Body of pancreas (tissue), 4 donors: Measurements from ENCODE around the gene KIRREL2. TPM values are rescaled to one million over a fixed set of nuclear protein-coding genes. Genes with fewer than 3 reads are reported as not detected.
A peak's percentile ranks its signal among the peaks of the same experiment; 100 is the strongest.

Source experiments
- ATAC-seq: fragments of 150-250 bp; one replicate; pipeline ENCODE4 v1.9.1; 2016
- DNase-seq, 4 donors: peaks; one replicate each; pipeline ENCODE4 v3.0.0-alpha.2; 2019
- H3K27ac ChIP-seq, 4 donors: fragments of 200-600 bp; sonication (generic); 1 replicate in 3 of 4; 2 replicates in 1 of 4; pipeline versions ENCODE4 v1.5.1 to v1.6.1; 2016 to 2019; ENCODE audit warnings: mild to moderate bottlenecking in 1 of 4, mixed read lengths in 1 of 4, moderate library complexity in 1 of 4
- H3K27me3 ChIP-seq, 2 donors: fragments of 200-600 bp; sonication (generic); one replicate each; pipeline ENCODE4 v1.6.0; 2016; ENCODE audit warnings: mild to moderate bottlenecking in 1 of 2
- H3K36me3 ChIP-seq, 2 donors: fragments of 200-600 bp; sonication (generic); replicated peaks in 1 of 2; 2 replicates each; pipeline ENCODE4 v1.5.1; 2016; ENCODE audit warnings: low read depth in 2 of 2; ENCODE audit not compliant: insufficient read depth in 1 of 2
- H3K4me1 ChIP-seq: fragments of 200-600 bp; sonication (generic); one replicate; pipeline ENCODE4 v1.6.0; 2016
- H3K4me3 ChIP-seq, 2 donors: fragments of 200-600 bp; sonication (generic); 1 replicate in 1 of 2; 2 replicates in 1 of 2; pipeline ENCODE4 v1.5.1; 2016 to 2019
- H3K9me3 ChIP-seq, 3 donors: fragments of 200-600 bp; sonication (generic); 1 replicate in 2 of 3; 2 replicates in 1 of 3; pipeline ENCODE4 v1.5.1; 2016
- CTCF ChIP-seq, 7 experiments: fragments of 450-650 bp in 4 of 7; fragments of 200-600 bp in 3 of 7; sonication (generic) in 3 of 7; IDR thresholded peaks; one replicate each; pipeline ENCODE4 v1.5.1; 2016 to 2019; ENCODE audit warnings: antibody characterized with exemption in 7 of 7
- POLR2A ChIP-seq, 3 donors: fragments of 450-650 bp; IDR thresholded peaks; one replicate each; pipeline ENCODE4 v1.6.1; 2016; ENCODE audit warnings: antibody characterized with exemption in 3 of 3, mild to moderate bottlenecking in 2 of 3
- WGBS, 2 donors: methylation state at CpG; one replicate each; pipeline ENCODE4 v1.1.5; 2017; 5-methylcytosine and 5-hydroxymethylcytosine counted together
- intact Hi-C: fragments of 100-400 bp; cut with DNase I; formaldehyde crosslinking; loops from one replicate; pipeline ENCODE4 v1.15.1; 2023
- total RNA-seq, 2 donors: library from RNA; depleted of rRNA; stranded (reverse); fragments of >200 nt; gene quantifications; one replicate each; pipeline ENCODE4 v1.1.0, GENCODE V29; 2016

KIRREL2 gene
- total RNA-seq, 2 donors from 2014 or later: 42.5 to 75.5 TPM

GRCh38 chr19:35845215-35846037, 11.3 kb upstream of the KIRREL2 start:
- peak; percentile 70 to 85 (median 74) for DNase-seq

GRCh38 chr19:35846038-35846668, 10.6 kb upstream of the KIRREL2 start:
- Histone ChIP-seq H3K27ac (peak overlapping the region; percentile 63 to 86 (median 82)), H3K27me3 (no peaks in the 10 kb centered on the region), H3K36me3 (no peaks in the 10 kb centered on the region), H3K4me1 (peaks cover 32% of the 10 kb centered on the region), H3K9me3 (no peaks in the 10 kb centered on the region), H3K4me3 (no peak overlapping the region)
- peak; percentile 20 to 45 (median 39) for TF ChIP-seq POLR2A (IDR thresholded peaks at IDR 0.05)
- peak in 5 of 7 experiments; percentile 9 to 47 (median 45) for TF ChIP-seq CTCF (IDR thresholded peaks at IDR 0.05)
- ATAC-seq: peak; percentile 69
- intact Hi-C loops: no loop called here
- WGBS, 2 donors: 1 to 19% methylated on average over 4 to 26 of the region's 26 CpGs
- peak; percentile 66 to 79 (median 76) for DNase-seq

More at GRCh38 chr19:35845215-35846037, 11.3 kb upstream of the KIRREL2 start:
- H3K9me3 ChIP-seq: no peaks in the 10 kb centered on the region
- no peaks in the 10 kb centered on the region for H3K27me3 ChIP-seq
- WGBS, 2 donors: 4 to 19% methylated on average over 18 to 61 of the region's 63 CpGs
- H3K36me3 ChIP-seq: no peaks in the 10 kb centered on the region
- ATAC-seq: peak; percentile 74
- intact Hi-C loops: no loop called here
- H3K4me1 ChIP-seq: peaks cover 25% of the 10 kb centered on the region
- peak in 1 of 3 donors; percentile 25 for TF ChIP-seq POLR2A (IDR thresholded peaks at IDR 0.05)
- no peak for TF ChIP-seq CTCF (IDR thresholded peaks at IDR 0.05)
- H3K4me3 ChIP-seq: no peak overlapping the region
- H3K27ac ChIP-seq: peak overlapping the region; percentile 63 to 86 (median 82)

- Histone ChIP-seq H3K4me1 (peaks cover 38% of the 10 kb centered on the region), H3K9me3 (no peaks in the 10 kb centered on the region), H3K27ac (peak overlapping the region in 2 of 4 donors; percentile 28 to 40), H3K4me3 (no peak overlapping the region), H3K27me3 (no peaks in the 10 kb centered on the region), H3K36me3 (no peaks in the 10 kb centered on the region)
- ATAC-seq (no peak), DNase-seq (no peak)
- TF ChIP-seq POLR2A (IDR thresholded peaks at IDR 0.05) (no peak), CTCF (IDR thresholded peaks at IDR 0.05) (no peak)
- intact Hi-C loops: no loop called here
- 85 to 97% methylated on average over 6 to 7 of the region's 8 CpGs for WGBS, 2 donors
Measured at GRCh38 chr19:35847911-35848310, 8.8 kb upstream of the KIRREL2 start.

- no peak for TF ChIP-seq CTCF (IDR thresholded peaks at IDR 0.05)
- no peak for TF ChIP-seq POLR2A (IDR thresholded peaks at IDR 0.05)
- intact Hi-C loops: no loop called here
- Histone ChIP-seq H3K36me3 (no peaks in the 10 kb centered on the region), H3K4me1 (peaks cover 44% of the 10 kb centered on the region), H3K27ac (peak overlapping the region in 1 of 4 donors; percentile 40), H3K9me3 (no peaks in the 10 kb centered on the region), H3K27me3 (no peaks in the 10 kb centered on the region), H3K4me3 (no peak overlapping the region)
- ATAC-seq: no peak
- no peak for DNase-seq
- 83 to 85% methylated on average over 1 to 8 of the region's 8 CpGs for WGBS, 2 donors
Measured at GRCh38 chr19:35848486-35848885, 8.2 kb upstream of the KIRREL2 start.
